Measurements from ENCODE around the gene MEIKIN.

The MEIKIN gene

DNA sequence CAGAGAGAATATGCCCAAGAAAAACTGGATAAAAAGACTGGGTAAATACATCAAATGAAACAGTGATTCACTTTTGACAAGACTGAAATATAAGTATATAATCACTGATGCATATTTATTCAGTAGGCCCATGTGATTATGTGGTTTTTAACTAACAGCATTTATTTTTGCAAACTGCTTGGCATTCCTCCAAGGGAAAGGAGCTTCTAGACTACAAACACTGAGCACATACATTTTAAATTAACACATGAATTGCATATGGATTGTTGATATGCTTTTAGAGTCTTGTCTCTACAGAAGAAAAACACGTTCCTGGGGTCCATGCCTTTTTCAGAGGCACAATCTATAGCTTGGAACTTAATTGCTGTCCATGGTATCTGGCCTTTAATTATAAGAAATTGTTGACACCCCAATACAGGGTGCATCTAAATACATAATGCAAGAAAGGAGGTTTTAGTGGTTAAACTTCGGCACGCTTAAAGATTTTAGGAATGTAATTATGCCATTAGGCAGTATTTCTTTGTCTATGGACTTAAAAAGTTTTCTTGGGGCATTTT, 6.9 kb upstream of the MEIKIN start:
- H3K4me2 ChIP-seq (ENCODE audit: insufficient read depth, low read length): no peak overlapping the region

DNA sequence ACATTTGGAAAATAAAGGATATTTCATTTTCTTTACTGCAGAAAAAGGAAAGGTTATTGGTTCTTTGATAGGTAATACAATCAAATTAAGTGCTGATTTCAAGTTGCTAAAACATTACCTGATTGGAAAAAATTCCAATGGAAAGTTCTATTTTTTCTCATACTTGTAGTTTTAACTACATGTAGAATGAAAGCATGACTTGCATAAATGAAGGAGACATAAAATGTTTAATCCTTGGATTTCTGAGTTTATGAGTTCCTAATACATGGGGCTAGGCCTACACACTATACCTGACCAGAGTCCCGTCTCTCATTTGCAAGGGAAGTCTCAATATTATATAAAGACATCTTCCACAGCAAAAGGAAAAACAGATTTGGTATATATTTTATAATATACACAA, 5.2 kb upstream of the MEIKIN start:
- Histone ChIP-seq H3K4me1 (ENCODE audit: insufficient read depth, low read length) (no peaks in the 10 kb centered on the region), H3K79me2 (ENCODE audit: insufficient read depth, low read length) (no peaks in the 10 kb centered on the region), H3K27me3 (ENCODE audit: insufficient read depth, low read length, poor library complexity) (peaks cover 4% of the 10 kb centered on the region), H3K27ac (ENCODE audit: low read length) (no peak overlapping the region), H3K36me3 (ENCODE audit: insufficient read depth, low read length) (no peaks in the 10 kb centered on the region), H3K9me3 (ENCODE audit: insufficient read depth, low read length, severe bottlenecking) (no peaks in the 10 kb centered on the region), H3K4me3 (ENCODE audit: low read depth in 1 of 2, low read length in 2 of 2) (no peak overlapping the region), H3K9ac (ENCODE audit: low read depth, low read length) (no peak overlapping the region), H4K20me1 (ENCODE audit: insufficient read depth, low read length) (no peaks in the 10 kb centered on the region), H3K4me2 (ENCODE audit: insufficient read depth, low read length) (no peak overlapping the region), H2AFZ (ENCODE audit: low read depth, low read length) (no peak overlapping the region)
- DNase-seq: no peak
- no peak for TF ChIP-seq EZH2 (IDR thresholded peaks at IDR 0.05; ENCODE audit: borderline replicate concordance, low read depth, low read length, severe bottlenecking)
- TF ChIP-seq, protein P1, sequence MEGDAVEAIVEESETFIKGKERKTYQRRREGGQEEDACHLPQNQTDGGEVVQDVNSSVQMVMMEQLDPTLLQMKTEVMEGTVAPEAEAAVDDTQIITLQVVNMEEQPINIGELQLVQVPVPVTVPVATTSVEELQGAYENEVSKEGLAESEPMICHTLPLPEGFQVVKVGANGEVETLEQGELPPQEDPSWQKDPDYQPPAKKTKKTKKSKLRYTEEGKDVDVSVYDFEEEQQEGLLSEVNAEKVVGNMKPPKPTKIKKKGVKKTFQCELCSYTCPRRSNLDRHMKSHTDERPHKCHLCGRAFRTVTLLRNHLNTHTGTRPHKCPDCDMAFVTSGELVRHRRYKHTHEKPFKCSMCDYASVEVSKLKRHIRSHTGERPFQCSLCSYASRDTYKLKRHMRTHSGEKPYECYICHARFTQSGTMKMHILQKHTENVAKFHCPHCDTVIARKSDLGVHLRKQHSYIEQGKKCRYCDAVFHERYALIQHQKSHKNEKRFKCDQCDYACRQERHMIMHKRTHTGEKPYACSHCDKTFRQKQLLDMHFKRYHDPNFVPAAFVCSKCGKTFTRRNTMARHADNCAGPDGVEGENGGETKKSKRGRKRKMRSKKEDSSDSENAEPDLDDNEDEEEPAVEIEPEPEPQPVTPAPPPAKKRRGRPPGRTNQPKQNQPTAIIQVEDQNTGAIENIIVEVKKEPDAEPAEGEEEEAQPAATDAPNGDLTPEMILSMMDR (IDR thresholded peaks at IDR 0.05; ENCODE audit: borderline replicate concordance, extremely low read depth, low read length, poor library complexity, severe bottlenecking): no peak
- ATAC-seq (ENCODE audit: insufficient read depth, low read depth): no peak

More for the DNA sequence above, 6.9 kb upstream of the MEIKIN start:
- Histone ChIP-seq H3K4me1 (ENCODE audit: insufficient read depth, low read length) (no peaks in the 10 kb centered on the region), H4K20me1 (ENCODE audit: insufficient read depth, low read length) (no peaks in the 10 kb centered on the region), H3K4me3 (ENCODE audit: low read depth in 1 of 2, low read length in 2 of 2) (no peak overlapping the region), H3K9me3 (ENCODE audit: insufficient read depth, low read length, severe bottlenecking) (no peaks in the 10 kb centered on the region), H3K36me3 (ENCODE audit: insufficient read depth, low read length) (no peaks in the 10 kb centered on the region), H2AFZ (ENCODE audit: low read depth, low read length) (no peak overlapping the region), H3K9ac (ENCODE audit: low read depth, low read length) (no peak overlapping the region), H3K27ac (ENCODE audit: low read length) (no peak overlapping the region), H3K27me3 (ENCODE audit: insufficient read depth, low read length, poor library complexity) (peaks cover 4% of the 10 kb centered on the region), H3K79me2 (ENCODE audit: insufficient read depth, low read length) (no peaks in the 10 kb centered on the region)
- ATAC-seq (ENCODE audit: insufficient read depth, low read depth) (no peak), DNase-seq (no peak)
- no peak for TF ChIP-seq EZH2 (IDR thresholded peaks at IDR 0.05; ENCODE audit: borderline replicate concordance, low read depth, low read length, severe bottlenecking)
- TF ChIP-seq, protein P1 (IDR thresholded peaks at IDR 0.05; ENCODE audit: borderline replicate concordance, extremely low read depth, low read length, poor library complexity, severe bottlenecking): no peak

DNA sequence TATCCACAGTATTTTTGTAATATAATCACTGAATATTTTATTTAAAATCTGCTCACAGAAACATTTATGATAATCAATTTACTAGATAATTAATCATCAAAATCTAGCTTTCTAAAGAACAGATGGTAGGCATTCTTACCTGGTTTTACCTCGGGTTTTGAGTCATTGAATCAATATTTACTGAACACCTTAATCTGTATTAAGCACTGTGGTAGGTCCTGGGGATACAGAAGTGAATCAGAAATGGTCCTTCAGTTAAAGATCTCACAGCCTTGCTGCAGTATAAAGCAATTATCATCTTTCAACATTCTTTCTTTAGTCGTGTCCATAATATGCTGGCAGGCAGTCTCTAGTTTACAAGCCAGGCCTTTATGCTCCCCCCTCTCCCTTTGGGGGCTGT, 2.0 kb upstream of the MEIKIN start:
- Histone ChIP-seq H4K20me1 (ENCODE audit: insufficient read depth, low read length) (no peaks in the 10 kb centered on the region), H3K9me3 (ENCODE audit: insufficient read depth, low read length, severe bottlenecking) (no peaks in the 10 kb centered on the region), H3K27me3 (ENCODE audit: insufficient read depth, low read length, poor library complexity) (no peaks in the 10 kb centered on the region), H3K36me3 (ENCODE audit: insufficient read depth, low read length) (no peaks in the 10 kb centered on the region), H3K4me1 (ENCODE audit: insufficient read depth, low read length) (no peaks in the 10 kb centered on the region), H3K4me3 (ENCODE audit: low read depth in 1 of 2, low read length in 2 of 2) (no peak overlapping the region), H3K27ac (ENCODE audit: low read length) (no peak overlapping the region), H3K4me2 (ENCODE audit: insufficient read depth, low read length) (no peak overlapping the region), H3K9ac (ENCODE audit: low read depth, low read length) (no peak overlapping the region), H2AFZ (ENCODE audit: low read depth, low read length) (no peak overlapping the region), H3K79me2 (ENCODE audit: insufficient read depth, low read length) (no peaks in the 10 kb centered on the region)
- TF ChIP-seq EZH2 (IDR thresholded peaks at IDR 0.05; ENCODE audit: borderline replicate concordance, low read depth, low read length, severe bottlenecking): no peak
- TF ChIP-seq, protein P1 (IDR thresholded peaks at IDR 0.05; ENCODE audit: borderline replicate concordance, extremely low read depth, low read length, poor library complexity, severe bottlenecking): no peak
- DNase-seq (no peak), ATAC-seq (ENCODE audit: insufficient read depth, low read depth) (no peak)

Data from DND-41 (cell line).